ENCODE results near the gene C18orf32. TPM values are rescaled to one million over a fixed set of nuclear protein-coding genes. Genes with fewer than 3 reads are reported as not detected.

Gene C18orf32
- total and polyA plus RNA-seq, 2 donors (not counting 1 experiment from before 2014, with no cell fraction given), result 20.8 to 36.3 TPM

GRCh38 chr18:49503931-49504330, 16.9 kb upstream of the C18orf32 start:
- Mint-ChIP-seq H3K9me3 (ENCODE audit: insufficient read depth) (no peaks in the 10 kb centered on the region), H3K27ac (no peak overlapping the region), H3K27me3 (peaks cover 39% of the 10 kb centered on the region), H3K4me3 (no peak overlapping the region), H3K4me1 (no peaks in the 10 kb centered on the region)
- Histone ChIP-seq H3K9ac (ENCODE audit: low read length) (no peak overlapping the region), H3K27ac (ENCODE audit: low read length in 2 of 2) (no peak overlapping the region), H3K4me3 (ENCODE audit: control extremely low read depth in 1 of 5, extremely low read depth in 1 of 5, insufficient read depth in 1 of 5, low read depth in 2 of 5, low read length in 4 of 5) (no peak overlapping the region), H3K4me2 (replicated peaks; ENCODE audit: low read depth, low read length, poor library complexity, severe bottlenecking) (no peak overlapping the region), H3K9me3 (ENCODE audit: control extremely low read depth in 1 of 3, control insufficient read depth in 2 of 3, insufficient read depth in 1 of 3, low read length in 2 of 3) (no peaks in the 10 kb centered on the region), H3K79me2 (ENCODE audit: control insufficient read depth, insufficient read depth, low read length) (no peaks in the 10 kb centered on the region), H4K20me1 (ENCODE audit: control insufficient read depth, insufficient read depth, low read length, poor library complexity, severe bottlenecking) (no peaks in the 10 kb centered on the region), H3K36me3 (replicated peaks in 1 of 2; ENCODE audit: control extremely low read depth in 1 of 2, control insufficient read depth in 1 of 2, extremely low read depth in 1 of 2, insufficient read depth in 2 of 2, low read length in 1 of 2) (no peaks in the 10 kb centered on the region), H2AFZ (ENCODE audit: insufficient read depth, low read depth, low read length, poor library complexity, severe bottlenecking) (no peak overlapping the region), H3K4me1 (ENCODE audit: control insufficient read depth in 2 of 2, insufficient read depth in 2 of 2, low read length in 2 of 2) (no peaks in the 10 kb centered on the region), H3K27me3 (replicated peaks in 1 of 4; ENCODE audit: control extremely low read depth in 1 of 4, control insufficient read depth in 3 of 4, insufficient read depth in 4 of 4, low read length in 3 of 4) (peaks cover 0 to 12% (median 0%) of the 10 kb centered on the region in 4 experiments)
- ATAC-seq (ENCODE audit: low read depth), result no peak
- 60% methylated on average over 1 of the region's 1 CpG for WGBS (ENCODE audit: insufficient coverage)
- no peak for DNase-seq
- intact Hi-C loops (cut with micrococcal nuclease), result no loop called here
- ChIA-PET POLR2A (no interaction called here), CTCF (interaction anchor here (0.7 to 1.4 kb wide), 3 partner anchors 356 to 1612 kb away, joined by 3 to 5 read pairs (median 4); no protein-coding TSS in a partner anchor)
- TF ChIP-seq CTCF (IDR thresholded peaks at IDR 0.05) (no peak), EZH2 (IDR thresholded peaks at IDR 0.05; ENCODE audit: borderline replicate concordance, insufficient read depth, low read depth, low read length, poor library complexity, severe bottlenecking) (no peak)

GRCh38 chr18:49500201-49500921, 13.3 kb upstream of the C18orf32 start:
- Histone ChIP-seq H3K9me3 (ENCODE audit: control extremely low read depth in 1 of 3, control insufficient read depth in 2 of 3, insufficient read depth in 1 of 3, low read length in 2 of 3) (no peaks in the 10 kb centered on the region), H4K20me1 (ENCODE audit: control insufficient read depth, insufficient read depth, low read length, poor library complexity, severe bottlenecking) (no peaks in the 10 kb centered on the region), H3K27me3 (replicated peaks in 1 of 4; ENCODE audit: control extremely low read depth in 1 of 4, control insufficient read depth in 3 of 4, insufficient read depth in 4 of 4, low read length in 3 of 4) (peaks cover 0 to 9% (median 0%) of the 10 kb centered on the region in 4 experiments), H3K4me1 (ENCODE audit: control insufficient read depth in 2 of 2, insufficient read depth in 2 of 2, low read length in 2 of 2) (no peaks in the 10 kb centered on the region), H3K4me2 (replicated peaks; ENCODE audit: low read depth, low read length, poor library complexity, severe bottlenecking) (no peak overlapping the region), H3K27ac (ENCODE audit: low read length in 2 of 2) (no peak overlapping the region), H3K9ac (ENCODE audit: low read length) (no peak overlapping the region), H3K4me3 (ENCODE audit: control extremely low read depth in 1 of 5, extremely low read depth in 1 of 5, insufficient read depth in 1 of 5, low read depth in 2 of 5, low read length in 4 of 5) (no peak overlapping the region), H3K36me3 (replicated peaks in 1 of 2; ENCODE audit: control extremely low read depth in 1 of 2, control insufficient read depth in 1 of 2, extremely low read depth in 1 of 2, insufficient read depth in 2 of 2, low read length in 1 of 2) (no peaks in the 10 kb centered on the region), H3K79me2 (ENCODE audit: control insufficient read depth, insufficient read depth, low read length) (no peaks in the 10 kb centered on the region), H2AFZ (ENCODE audit: insufficient read depth, low read depth, low read length, poor library complexity, severe bottlenecking) (no peak overlapping the region)
- Mint-ChIP-seq H3K27me3 (peaks cover 23% of the 10 kb centered on the region), H3K9me3 (ENCODE audit: insufficient read depth) (no peaks in the 10 kb centered on the region), H3K4me3 (no peak overlapping the region), H3K4me1 (peaks cover 1% of the 10 kb centered on the region), H3K27ac (no peak overlapping the region)
- ATAC-seq (ENCODE audit: low read depth) (no peak), DNase-seq (no peak)
- ChIA-PET POLR2A (no interaction called here), CTCF (no interaction called here)
- intact Hi-C loops (cut with micrococcal nuclease), result no loop called here
- TF ChIP-seq CTCF (IDR thresholded peaks at IDR 0.05) (no peak), EZH2 (IDR thresholded peaks at IDR 0.05; ENCODE audit: borderline replicate concordance, insufficient read depth, low read depth, low read length, poor library complexity, severe bottlenecking) (no peak)
- 76% methylated on average over 7 of the region's 14 CpGs for WGBS (ENCODE audit: insufficient coverage)

Measured in B cell (primary cell).